K562 (cell line): ENCODE results near the gene SLC7A8. TPM values are rescaled to one million over a fixed set of nuclear protein-coding genes. Genes with fewer than 3 reads are reported as not detected.

Experiments used
- BCOR ChIP-seq: fragments of 450-650 bp; IDR thresholded peaks from 2 replicates; pipeline ENCODE4 v1.6.1; 2016
- BDP1 ChIP-seq: IDR thresholded peaks from 3 replicates; pipeline ENCODE4 v1.6.1; 2011; ENCODE audit not compliant: insufficient read length, insufficient read depth
- CBFA2T2 ChIP-seq: fragments of 450-650 bp; conservative IDR thresholded peaks from 2 replicates; pipeline ENCODE4 v1.6.1; 2017; ENCODE audit warnings: mild to moderate bottlenecking
- CREB3L1 ChIP-seq: fragments of 450-650 bp; IDR thresholded peaks from 2 replicates; pipeline ENCODE4 v1.6.1; 2014; ENCODE audit warnings: low read depth, mild to moderate bottlenecking, moderate library complexity, borderline replicate concordance
- ELF2 ChIP-seq: fragments of 250-450 bp; sonication (Bioruptor Pico); IDR thresholded peaks from 2 replicates; pipeline ENCODE4 v1.5.0; 2021; ENCODE audit warnings: mild to moderate bottlenecking
- FOS ChIP-seq: IDR thresholded peaks from 3 replicates; pipeline ENCODE4 v1.6.1; 2011; ENCODE audit not compliant: insufficient read length; ENCODE audit errors: extremely low read depth
- MAX ChIP-seq: sonication (generic); formaldehyde crosslinking; IDR thresholded peaks from 2 replicates; pipeline ENCODE4 v1.9.0; 2022; ENCODE audit warnings: mild to moderate bottlenecking, missing genetic modification reagents
- MEIS2 ChIP-seq: fragments of 450-650 bp; IDR thresholded peaks from 2 replicates; pipeline ENCODE4 v1.6.1; 2014; ENCODE audit warnings: mild to moderate bottlenecking; ENCODE audit not compliant: partially characterized antibody
- POLR3A ChIP-seq: IDR thresholded peaks from 2 replicates; pipeline ENCODE4 v1.6.1; 2011; ENCODE audit warnings: borderline replicate concordance, mild to moderate bottlenecking, moderate library complexity; ENCODE audit not compliant: insufficient read length, insufficient read depth; ENCODE audit errors: extremely low read depth
- SRF ChIP-seq, 2 experiments: fragments of 250-450, 450-650 bp in 1 of 2; sonication (Bioruptor Pico) in 1 of 2; sonication (generic) in 1 of 2; formaldehyde crosslinking; IDR thresholded peaks; 2 replicates each; pipeline versions ENCODE4 v1.5.0 to v1.5.1; 2020 to 2022; ENCODE audit warnings: mild to moderate bottlenecking in 1 of 2, missing genetic modification reagents in 1 of 2
- TCF3 ChIP-seq: sonication (generic); formaldehyde crosslinking; IDR thresholded peaks from 2 replicates; pipeline ENCODE4 v1.4.0; 2020; ENCODE audit warnings: mild to moderate bottlenecking, missing genetic modification reagents
- VEZF1 ChIP-seq: fragments of 200-800 bp; sonication (Bioruptor generic); IDR thresholded peaks from 2 replicates; pipeline ENCODE4 v1.6.1; 2017; ENCODE audit warnings: missing genetic modification characterization, missing compliant biosample characterization
- ZBTB34 ChIP-seq: fragments of 250-450 bp; sonication (Bioruptor Pico); IDR thresholded peaks from 2 replicates; pipeline ENCODE4 v1.8.0; 2021; ENCODE audit warnings: mild to moderate bottlenecking, moderate library complexity
- ZKSCAN3 ChIP-seq: fragments of 250-450 bp; sonication (Bioruptor Pico); IDR thresholded peaks from 2 replicates; pipeline ENCODE4 v1.4.0; 2020
- ZNF316 ChIP-seq: fragments of 450-650 bp; IDR thresholded peaks from 2 replicates; pipeline ENCODE4 v1.6.1; 2016
- ZNF511 ChIP-seq: sonication (generic); formaldehyde crosslinking; IDR thresholded peaks from 2 replicates; pipeline ENCODE4 v1.8.0; 2022; ENCODE audit warnings: mild to moderate bottlenecking, missing genetic modification reagents
- polyA plus RNA-seq, 8 experiments: library from polyadenylated mRNA; depleted of rRNA in 4 of 8; stranded (reverse) in 5 of 8; unstranded in 3 of 8; fragments of >200 nt; fragmentation: Nextera tagmentation in 2 of 8; fragmentation: Illumina TruSeq in 1 of 8; extraction: Ambion mirVana in 2 of 8; extraction: Trizol in 1 of 8; gene quantifications; 2 replicates each; pipeline versions ENCODE4 v1.2.1 to v1.2.3, GENCODE V29; 2011 to 2014; ENCODE audit warnings: inconsistent platforms in 1 of 8, missing spikeins in 1 of 8
- total RNA-seq, 7 experiments: library from RNA; depleted of rRNA in 6 of 7; stranded (reverse); fragments of >200 nt in 6 of 7; fragmentation: Illumina TruSeq in 2 of 7; extraction: Trizol in 2 of 7; gene quantifications; 2 replicates each; pipeline versions ENCODE4 v1.2.1 to v1.2.3, GENCODE V29; 2011 to 2021; ENCODE audit warnings: low replicate concordance in 1 of 7

The SLC7A8 gene
- total and polyA plus RNA-seq, 9 of the 15 experiments (the other 6 are each of a cell fraction or from before 2014, with no cell fraction given): 2.0 to 33.0 (median 6.0) TPM

- peak; percentile 93 for TF ChIP-seq MAX (CRISPR knock-in tag)
- TF ChIP-seq BDP1: no peak
- TF ChIP-seq CBFA2T2: peak; percentile 53
- TF ChIP-seq VEZF1 (CRISPR knock-in tag): peak; percentile 47; the same call in 1 of the 2 replicates
- no peak for TF ChIP-seq ZKSCAN3 (CRISPR knock-in tag)
- peak; percentile 37 for TF ChIP-seq FOS
- 0 out of 2 replicates have a peak, but pooled peaks have one; percentile 37 for TF ChIP-seq ELF2 (CRISPR knock-in tag)
- TF ChIP-seq TCF3 (CRISPR knock-in tag): peak; percentile 63
- TF ChIP-seq ZNF316: no peak
- peak; percentile 63 for TF ChIP-seq MEIS2
- TF ChIP-seq ZNF511 (CRISPR knock-in tag): peak; percentile 81
- TF ChIP-seq BCOR: 0 out of 2 replicates have a peak, but pooled peaks have one; percentile 35
- TF ChIP-seq ZBTB34: peak; percentile 100
- TF ChIP-seq CREB3L1: peak; percentile 33; the same call in 1 of the 2 replicates
- TF ChIP-seq POLR3A: no peak
- TF ChIP-seq SRF (CRISPR knock-in tag; IDR thresholded peaks at IDR 0.05): 0 out of 4 replicates have a peak, but pooled peaks of 1 of the 2 experiments have one; percentile 54
These were observed 29.3 kb downstream of the SLC7A8 start (continued) for GRCh38 chr14:23153851-23154796.
